Ishikawa (cell line): Measurements from ENCODE around the gene ZNF177.

ENCODE experiments used
- CEBPB ChIP-seq: IDR thresholded peaks from 2 replicates; pipeline ENCODE4 v1.6.1; 2012
- CREB1 ChIP-seq: IDR thresholded peaks from 2 replicates; pipeline ENCODE4 v1.6.1; 2012; ENCODE audit warnings: low read depth
- EGR1 ChIP-seq: IDR thresholded peaks from 2 replicates; pipeline ENCODE4 v1.6.1; 2012
- EP300 ChIP-seq: IDR thresholded peaks from 2 replicates; pipeline ENCODE4 v1.6.1; 2012; ENCODE audit warnings: borderline replicate concordance
- FOXM1 ChIP-seq: IDR thresholded peaks from 2 replicates; pipeline ENCODE4 v1.6.1; 2012; ENCODE audit warnings: low read depth, borderline replicate concordance
- NFIC ChIP-seq: IDR thresholded peaks from 2 replicates; pipeline ENCODE4 v1.6.1; 2012
- RAD21 ChIP-seq: IDR thresholded peaks from 2 replicates; pipeline ENCODE4 v1.6.1; 2012; ENCODE audit warnings: low read depth
- TAF1 ChIP-seq: IDR thresholded peaks from 2 replicates; pipeline ENCODE4 v1.6.1; 2012; ENCODE audit warnings: low read depth, mild to moderate bottlenecking
- TCF12 ChIP-seq: IDR thresholded peaks from 2 replicates; pipeline ENCODE4 v1.6.1; 2012; ENCODE audit warnings: low read depth
- TEAD4 ChIP-seq: IDR thresholded peaks from 2 replicates; pipeline ENCODE4 v1.6.1; 2012
- YY1 ChIP-seq: IDR thresholded peaks from 2 replicates; pipeline ENCODE4 v1.6.1; 2012; ENCODE audit warnings: low read depth
- ZBTB7A ChIP-seq: IDR thresholded peaks from 2 replicates; pipeline ENCODE4 v1.6.1; 2012; ENCODE audit warnings: low read depth
- TF ChIP-seq, protein P1 (sequence below): IDR thresholded peaks from 2 replicates; pipeline ENCODE4 v1.6.1; 2012; ENCODE audit warnings: low read depth, mild to moderate bottlenecking
- TF ChIP-seq, protein P2 (sequence below): IDR thresholded peaks from 2 replicates; pipeline ENCODE4 v1.6.1; 2012
- TF ChIP-seq, protein P3 (sequence below): IDR thresholded peaks from 2 replicates; pipeline ENCODE4 v1.6.1; 2012

The ZNF177 gene

DNA sequence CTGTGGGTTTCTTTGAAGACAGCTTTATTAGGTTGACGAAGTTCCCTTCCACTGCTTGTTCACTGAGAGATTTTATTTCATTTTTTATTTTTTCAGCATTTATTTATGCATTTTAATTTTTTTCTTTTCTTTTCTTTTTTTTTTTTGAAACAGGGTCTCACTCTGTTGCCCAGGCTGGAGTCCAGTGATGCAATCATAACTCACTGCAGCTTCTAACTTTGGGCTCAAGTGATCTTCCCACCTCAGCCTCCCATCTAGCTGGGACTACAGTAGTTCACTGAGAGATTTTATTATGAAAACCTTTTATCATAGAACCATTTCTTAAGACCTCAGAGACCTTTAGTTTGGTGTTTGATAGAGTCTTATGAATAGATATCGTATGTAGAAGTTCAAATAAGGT is 10.3 kb upstream of the ZNF177 start:
- no peak for TF ChIP-seq TAF1
- no peak for TF ChIP-seq EP300
- TF ChIP-seq, protein P1, sequence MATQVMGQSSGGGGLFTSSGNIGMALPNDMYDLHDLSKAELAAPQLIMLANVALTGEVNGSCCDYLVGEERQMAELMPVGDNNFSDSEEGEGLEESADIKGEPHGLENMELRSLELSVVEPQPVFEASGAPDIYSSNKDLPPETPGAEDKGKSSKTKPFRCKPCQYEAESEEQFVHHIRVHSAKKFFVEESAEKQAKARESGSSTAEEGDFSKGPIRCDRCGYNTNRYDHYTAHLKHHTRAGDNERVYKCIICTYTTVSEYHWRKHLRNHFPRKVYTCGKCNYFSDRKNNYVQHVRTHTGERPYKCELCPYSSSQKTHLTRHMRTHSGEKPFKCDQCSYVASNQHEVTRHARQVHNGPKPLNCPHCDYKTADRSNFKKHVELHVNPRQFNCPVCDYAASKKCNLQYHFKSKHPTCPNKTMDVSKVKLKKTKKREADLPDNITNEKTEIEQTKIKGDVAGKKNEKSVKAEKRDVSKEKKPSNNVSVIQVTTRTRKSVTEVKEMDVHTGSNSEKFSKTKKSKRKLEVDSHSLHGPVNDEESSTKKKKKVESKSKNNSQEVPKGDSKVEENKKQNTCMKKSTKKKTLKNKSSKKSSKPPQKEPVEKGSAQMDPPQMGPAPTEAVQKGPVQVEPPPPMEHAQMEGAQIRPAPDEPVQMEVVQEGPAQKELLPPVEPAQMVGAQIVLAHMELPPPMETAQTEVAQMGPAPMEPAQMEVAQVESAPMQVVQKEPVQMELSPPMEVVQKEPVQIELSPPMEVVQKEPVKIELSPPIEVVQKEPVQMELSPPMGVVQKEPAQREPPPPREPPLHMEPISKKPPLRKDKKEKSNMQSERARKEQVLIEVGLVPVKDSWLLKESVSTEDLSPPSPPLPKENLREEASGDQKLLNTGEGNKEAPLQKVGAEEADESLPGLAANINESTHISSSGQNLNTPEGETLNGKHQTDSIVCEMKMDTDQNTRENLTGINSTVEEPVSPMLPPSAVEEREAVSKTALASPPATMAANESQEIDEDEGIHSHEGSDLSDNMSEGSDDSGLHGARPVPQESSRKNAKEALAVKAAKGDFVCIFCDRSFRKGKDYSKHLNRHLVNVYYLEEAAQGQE = no peak
- TF ChIP-seq YY1 = no peak
- TF ChIP-seq CEBPB = no peak
- TF ChIP-seq TEAD4 = no peak
- no peak for TF ChIP-seq RAD21
- no peak for TF ChIP-seq NFIC

DNA sequence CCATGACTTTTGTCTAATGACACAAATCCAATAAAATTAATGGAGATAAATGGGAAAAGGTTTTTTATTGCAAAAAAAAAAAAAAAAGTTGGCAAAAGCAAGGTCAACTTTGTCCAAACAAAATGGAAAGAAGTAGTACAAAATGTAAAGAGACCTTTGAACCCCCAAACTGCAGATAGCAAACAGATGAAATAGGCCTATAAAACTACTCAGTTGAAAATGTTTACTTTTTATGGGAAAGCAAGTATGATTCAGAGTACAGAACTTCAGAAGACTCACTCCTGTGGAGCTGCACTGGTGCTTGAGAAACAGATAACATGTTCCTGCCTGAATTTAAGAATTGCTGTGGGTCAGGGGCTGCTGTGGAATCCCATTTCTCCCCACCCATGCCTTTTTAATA is 9.8 kb upstream of the ZNF177 start:
- TF ChIP-seq TEAD4 (no peak), ZBTB7A (no peak), YY1 (no peak), EP300 (no peak), RAD21 (no peak), EGR1 (no peak), NFIC (no peak), TCF12 (no peak), CEBPB (no peak), TAF1 (no peak), CREB1 (no peak), FOXM1 (no peak)
- TF ChIP-seq, protein P2, sequence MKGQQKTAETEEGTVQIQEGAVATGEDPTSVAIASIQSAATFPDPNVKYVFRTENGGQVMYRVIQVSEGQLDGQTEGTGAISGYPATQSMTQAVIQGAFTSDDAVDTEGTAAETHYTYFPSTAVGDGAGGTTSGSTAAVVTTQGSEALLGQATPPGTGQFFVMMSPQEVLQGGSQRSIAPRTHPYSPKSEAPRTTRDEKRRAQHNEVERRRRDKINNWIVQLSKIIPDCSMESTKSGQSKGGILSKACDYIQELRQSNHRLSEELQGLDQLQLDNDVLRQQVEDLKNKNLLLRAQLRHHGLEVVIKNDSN = no peak
- TF ChIP-seq, protein P1 = no peak
- TF ChIP-seq, protein P3, sequence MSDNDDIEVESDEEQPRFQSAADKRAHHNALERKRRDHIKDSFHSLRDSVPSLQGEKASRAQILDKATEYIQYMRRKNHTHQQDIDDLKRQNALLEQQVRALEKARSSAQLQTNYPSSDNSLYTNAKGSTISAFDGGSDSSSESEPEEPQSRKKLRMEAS = no peak

DNA sequence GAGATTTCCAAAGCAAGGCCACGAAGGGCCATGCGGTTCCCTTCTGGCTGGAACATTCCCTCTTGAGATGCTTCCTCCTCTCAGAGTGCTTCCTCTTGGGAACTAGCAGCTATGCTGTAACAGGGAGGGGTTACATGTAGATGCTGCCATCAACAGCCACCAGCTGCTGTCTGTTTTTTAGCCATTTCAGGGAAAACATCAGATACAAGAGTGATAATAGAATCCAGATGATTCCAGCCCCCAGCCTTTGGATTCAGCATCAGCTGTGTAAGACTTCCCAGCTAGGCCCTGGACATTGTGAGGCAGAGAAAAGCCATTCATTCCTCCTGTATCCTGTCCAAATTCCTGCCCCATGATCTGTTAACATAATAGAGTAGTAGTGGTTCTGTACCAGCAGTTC is 8.2 kb upstream of the ZNF177 start:
- TF ChIP-seq EGR1 (no peak), YY1 (no peak)
- TF ChIP-seq, protein P2 = no peak

DNA sequence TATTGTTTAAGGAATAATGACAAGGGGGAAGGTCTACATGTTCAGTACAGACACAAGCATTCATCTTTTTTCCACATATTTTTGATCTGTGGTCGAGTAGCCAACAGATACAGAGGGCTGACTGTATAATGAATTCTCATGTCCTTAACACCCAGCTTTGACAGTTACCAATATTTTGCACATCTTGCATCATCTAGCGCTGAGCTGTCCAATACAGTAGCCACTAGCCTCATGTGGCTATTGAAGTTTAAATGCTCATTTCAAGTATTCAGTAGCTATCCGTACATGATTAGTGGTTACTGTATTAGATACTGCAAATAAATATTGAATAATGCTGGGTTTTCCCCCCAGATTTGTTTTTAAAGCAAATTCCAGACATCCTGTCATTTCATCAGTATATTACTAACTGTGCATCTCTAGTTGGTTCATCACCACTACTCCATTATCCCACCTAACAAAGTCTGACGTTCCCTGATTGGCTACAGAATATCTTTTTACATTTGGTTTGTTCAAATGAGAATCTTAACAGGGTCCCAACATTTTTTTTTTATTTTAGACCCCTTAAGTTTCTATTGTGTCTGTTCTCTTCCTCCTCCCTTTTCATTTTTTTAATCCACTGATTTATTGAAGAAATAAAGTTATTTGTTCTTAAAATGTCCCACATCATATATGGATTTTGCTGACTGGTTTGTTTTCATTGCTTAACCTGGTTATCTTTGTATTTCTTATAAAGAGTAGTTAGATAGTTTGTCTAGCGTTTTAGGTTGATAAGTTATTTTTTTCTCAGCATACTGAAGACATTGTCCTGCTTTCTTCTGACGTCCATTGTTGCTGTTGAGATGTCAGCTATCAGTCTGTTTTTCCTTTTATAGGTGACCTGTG is 8.2 kb downstream of the ZNF177 start:
- TF ChIP-seq EGR1 = no peak
- no peak for TF ChIP-seq TAF1
- no peak for TF ChIP-seq YY1
- TF ChIP-seq TCF12 = no peak
- no peak for TF ChIP-seq TEAD4
- no peak for TF ChIP-seq CEBPB
- no peak for TF ChIP-seq ZBTB7A
- TF ChIP-seq NFIC = no peak
- no peak for TF ChIP-seq RAD21
- TF ChIP-seq, protein P3 = no peak
- TF ChIP-seq EP300 = no peak
- no peak for TF ChIP-seq CREB1
- TF ChIP-seq FOXM1 = no peak
- TF ChIP-seq, protein P2 = no peak
- TF ChIP-seq, protein P1 = no peak
